Stimulated activated CD8-positive, alpha-beta memory T cell treated with anti-CD3 and anti-CD28 coated beads, Interleukin-7, amount 100 ng/mL, for 24 hours (primary cell): ENCODE data around the gene AGAP5.
"Not testable (repeated sequence)": the region's sequence is repeated elsewhere in the genome, so short reads cannot be mapped to it uniquely, and the experiment has no call there.

Experiments used
- DNase-seq: peaks from one replicate; pipeline ENCODE4 v3.0.0-alpha.2; 2020; ENCODE audit warnings: low read depth

The AGAP5 gene

GRCh38 chr10:73714483-73714882 lies 16.6 kb upstream of the AGAP5 start:
- not testable (repeated sequence) for DNase-seq

GRCh38 chr10:73713912-73714311 lies 16.0 kb upstream of the AGAP5 start:
- DNase-seq, result not testable (repeated sequence)

- DNase-seq, result not testable (repeated sequence)
These were observed 13.8 kb upstream of the AGAP5 start for GRCh38 chr10:73711683-73712082.

DNA sequence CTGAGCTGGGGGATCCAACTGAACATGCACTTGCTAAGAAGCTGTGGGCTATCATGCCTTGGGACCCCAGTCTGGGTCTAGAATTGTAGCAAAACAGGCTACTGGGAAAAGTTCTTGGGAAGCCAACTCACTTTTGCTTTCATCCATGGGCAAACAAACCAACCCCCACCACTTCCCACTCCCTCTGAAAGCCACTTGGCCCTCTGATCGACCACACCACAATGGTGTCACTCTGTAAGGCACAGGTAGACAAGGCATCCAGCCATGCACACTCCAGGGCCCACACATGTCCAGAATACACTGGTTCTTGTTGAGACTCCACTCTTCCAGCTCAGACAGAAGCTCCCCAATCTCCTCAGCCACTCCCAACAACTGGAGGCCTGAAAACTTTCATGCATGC lies 10.2 kb upstream of the AGAP5 start:
- not testable (repeated sequence) for DNase-seq

DNA sequence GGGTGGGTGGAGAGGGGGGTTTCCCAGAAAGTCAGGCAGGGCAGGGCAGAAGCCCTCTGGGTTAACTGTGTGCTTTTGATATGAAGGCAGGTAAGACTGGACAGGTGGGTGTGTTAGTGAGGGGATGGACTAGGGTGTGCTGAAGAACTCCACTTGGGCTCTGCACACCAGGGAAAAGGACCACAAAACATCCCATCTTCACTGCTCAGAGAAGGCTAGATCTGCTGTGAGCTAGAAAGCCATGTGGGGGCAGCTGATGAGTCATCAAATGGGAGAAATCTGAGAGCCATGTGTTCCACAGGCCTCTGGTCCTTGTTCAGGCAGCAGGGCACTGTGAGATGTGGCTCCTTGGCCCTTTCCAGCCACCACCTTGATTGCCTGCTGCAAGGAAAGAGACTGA lies 9.7 kb upstream of the AGAP5 start:
- DNase-seq, result not testable (repeated sequence)

DNA sequence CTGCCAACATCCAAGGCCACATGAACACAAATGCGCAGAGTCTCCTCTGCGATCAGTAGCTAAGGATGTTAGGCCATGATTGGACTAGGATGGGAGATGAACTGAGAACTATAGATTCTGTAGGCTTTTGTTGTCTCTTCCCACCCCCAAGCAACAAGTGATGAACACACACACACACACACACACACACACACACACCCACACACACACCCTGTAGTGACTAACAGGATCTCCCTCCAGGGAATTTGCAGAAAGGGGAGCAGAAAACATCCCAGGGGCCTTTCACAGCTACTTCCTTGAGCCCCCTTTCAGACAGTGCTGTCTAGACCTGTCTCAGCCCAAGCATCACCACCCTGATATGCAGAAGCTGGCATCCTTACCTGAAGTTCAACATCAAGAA lies 8.6 kb upstream of the AGAP5 start:
- not testable (repeated sequence) for DNase-seq

- DNase-seq, result not testable (repeated sequence)
These were observed 7.7 kb upstream of the AGAP5 start for GRCh38 chr10:73705506-73706072.

GRCh38 chr10:73703924-73704323 lies 6.0 kb upstream of the AGAP5 start:
- DNase-seq, result not testable (repeated sequence)

GRCh38 chr10:73698819-73699218 lies 910 bp upstream of the AGAP5 start:
- DNase-seq, result not testable (repeated sequence)

GRCh38 chr10:73695302-73695701 lies 2.6 kb downstream of the AGAP5 start:
- DNase-seq, result not testable (repeated sequence)

DNA sequence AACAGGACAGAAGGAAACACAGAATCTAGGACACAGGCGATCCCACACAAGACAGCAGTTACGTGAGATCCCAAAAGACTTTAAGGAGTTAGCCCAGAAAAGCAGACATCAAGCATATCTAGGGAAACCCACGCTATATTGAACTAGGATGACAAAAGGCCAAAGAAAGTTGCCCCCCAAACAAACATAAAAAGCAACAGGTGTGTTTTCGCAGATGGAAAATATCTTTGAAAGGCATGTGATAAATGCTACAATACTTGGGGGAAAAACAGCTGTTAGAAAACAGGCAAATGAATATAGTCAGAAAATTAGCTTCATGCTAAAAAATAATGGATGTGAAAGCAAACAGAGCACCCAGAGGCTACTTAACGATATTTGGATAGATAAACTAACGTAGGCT lies 7.2 kb downstream of the AGAP5 start:
- DNase-seq, result not testable (repeated sequence)

- not testable (repeated sequence) for DNase-seq
These were observed 8.3 kb downstream of the AGAP5 start for GRCh38 chr10:73689596-73689995.

GRCh38 chr10:73687641-73688040 lies 10.3 kb downstream of the AGAP5 start:
- DNase-seq, result not testable (repeated sequence)

DNA sequence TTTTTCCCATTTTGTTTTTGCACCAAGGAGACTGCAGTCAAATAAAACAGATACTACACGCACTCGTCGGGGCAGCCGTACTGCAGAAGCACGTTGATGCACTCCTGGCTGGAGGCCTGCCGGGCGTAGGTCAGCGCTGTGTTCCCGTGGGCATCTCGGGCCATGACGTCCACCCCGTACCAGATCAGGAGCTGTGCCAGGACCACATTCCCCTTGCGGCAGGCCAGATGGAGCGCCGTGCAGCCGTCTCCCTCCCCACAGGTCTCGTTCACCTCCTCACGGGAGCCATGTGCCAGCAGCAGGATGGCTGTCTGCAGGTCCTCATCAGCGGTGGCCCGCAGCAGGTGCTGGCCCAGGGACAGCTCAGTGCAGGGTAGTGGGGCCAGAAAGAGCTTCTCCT lies 23.4 kb downstream of the AGAP5 start:
- DNase-seq, result not testable (repeated sequence)

DNA sequence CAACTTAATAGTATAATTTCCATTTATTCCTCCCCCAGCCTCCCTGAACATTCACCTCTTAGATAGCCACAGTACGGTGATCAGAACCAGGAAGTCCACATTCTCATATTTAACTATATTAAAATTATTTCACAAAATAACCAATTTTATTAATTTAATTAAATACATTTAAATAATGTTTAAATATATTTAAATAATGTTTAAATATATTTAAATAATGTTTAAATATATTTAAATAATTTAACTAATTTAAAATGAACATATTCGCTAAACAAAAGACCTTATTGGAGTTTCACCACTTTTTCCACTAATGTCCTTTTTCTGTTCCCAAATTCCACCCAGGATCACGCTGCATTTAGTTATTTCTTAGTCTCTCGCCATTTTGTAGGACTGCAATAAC lies 29.5 kb downstream of the AGAP5 start:
- DNase-seq, result not testable (repeated sequence)

- DNase-seq, result not testable (repeated sequence)
These were observed 31.6 kb downstream of the AGAP5 start for GRCh38 chr10:73666153-73666809.

DNA sequence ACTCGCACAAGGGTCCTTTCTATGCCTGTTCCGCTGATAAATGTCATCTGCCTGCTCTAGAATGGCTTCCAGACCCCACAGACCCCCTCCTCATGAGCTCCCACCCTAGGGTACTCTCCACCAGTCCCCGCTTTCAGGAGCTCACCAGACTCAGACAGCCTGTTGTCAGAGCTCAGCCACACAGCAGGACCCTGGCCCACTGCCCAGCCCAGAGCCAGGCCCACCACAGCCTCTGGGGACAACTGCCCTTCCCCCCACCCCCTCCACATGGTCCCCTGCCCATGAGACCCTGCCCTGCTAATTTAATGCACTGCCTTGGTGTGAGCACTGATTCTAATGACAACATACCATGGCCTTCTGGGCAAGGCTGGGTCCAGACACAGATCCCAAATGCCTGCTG lies 32.3 kb downstream of the AGAP5 start:
- not testable (repeated sequence) for DNase-seq

- not testable (repeated sequence) for DNase-seq
These were observed 33.5 kb downstream of the AGAP5 start for GRCh38 chr10:73664156-73665040.

DNA sequence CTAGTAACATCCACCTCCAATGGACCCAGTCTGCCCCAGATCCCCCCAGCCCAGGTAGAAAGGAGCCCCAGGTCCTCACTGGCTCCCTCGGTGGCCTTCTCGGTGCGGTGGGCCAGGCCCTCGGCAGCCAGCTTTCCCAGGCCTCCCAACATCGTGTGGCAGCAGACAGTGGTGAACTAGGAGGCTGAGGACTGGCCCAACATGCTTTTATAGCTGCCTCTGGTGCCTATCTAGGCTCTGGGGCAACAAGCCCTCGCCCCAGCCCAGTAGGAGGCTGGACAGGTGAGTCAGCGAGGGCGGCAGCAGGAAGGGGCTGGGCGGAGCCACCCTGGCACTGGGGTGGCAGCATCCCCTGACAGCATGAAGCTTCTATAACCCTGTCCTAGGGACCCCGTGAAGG lies 34.3 kb downstream of the AGAP5 start:
- DNase-seq, result not testable (repeated sequence)

DNA sequence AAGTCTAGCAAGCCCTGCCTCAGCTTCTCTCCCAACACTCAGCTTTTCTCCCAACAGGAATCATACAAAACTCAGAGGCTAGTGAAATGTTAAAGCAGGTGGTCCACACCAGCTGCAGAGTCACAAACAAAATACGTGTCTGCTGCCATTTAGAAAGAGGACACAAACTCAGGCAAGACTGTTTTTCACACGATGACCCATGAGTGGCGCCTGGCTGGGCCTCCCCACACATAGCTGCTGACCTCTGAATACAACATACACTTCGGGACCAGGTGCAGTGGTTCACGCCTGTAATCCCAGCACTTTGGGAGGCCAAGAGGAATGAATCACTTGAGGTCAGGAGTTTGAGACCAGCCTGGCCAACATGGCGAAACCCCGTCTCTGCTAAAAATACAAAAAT lies 35.2 kb downstream of the AGAP5 start:
- not testable (repeated sequence) for DNase-seq

DNA sequence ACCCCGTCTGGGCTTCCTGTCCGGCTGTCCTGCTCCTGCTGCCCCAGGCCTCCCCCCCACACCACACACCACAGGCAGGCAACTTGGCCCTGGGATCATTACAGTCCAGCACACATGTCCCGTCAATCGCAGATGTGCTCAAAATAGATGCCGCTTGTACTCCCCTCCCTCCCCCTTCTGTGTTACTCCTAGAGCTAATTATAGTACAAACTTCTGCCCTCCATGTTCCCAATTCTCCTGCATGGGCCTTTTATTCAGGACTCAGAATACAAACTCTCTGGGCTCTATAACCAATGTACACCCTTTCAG lies 42.0 kb downstream of the AGAP5 start, which contains the start of gene SYNPO2L:
Gene SYNPO2L, minus strand, starts transcription at position 40 of the 309 bp plus-strand sequence. CDS start 107 bp downstream, outside the sequence.
- DNase-seq, result no peak

DNA sequence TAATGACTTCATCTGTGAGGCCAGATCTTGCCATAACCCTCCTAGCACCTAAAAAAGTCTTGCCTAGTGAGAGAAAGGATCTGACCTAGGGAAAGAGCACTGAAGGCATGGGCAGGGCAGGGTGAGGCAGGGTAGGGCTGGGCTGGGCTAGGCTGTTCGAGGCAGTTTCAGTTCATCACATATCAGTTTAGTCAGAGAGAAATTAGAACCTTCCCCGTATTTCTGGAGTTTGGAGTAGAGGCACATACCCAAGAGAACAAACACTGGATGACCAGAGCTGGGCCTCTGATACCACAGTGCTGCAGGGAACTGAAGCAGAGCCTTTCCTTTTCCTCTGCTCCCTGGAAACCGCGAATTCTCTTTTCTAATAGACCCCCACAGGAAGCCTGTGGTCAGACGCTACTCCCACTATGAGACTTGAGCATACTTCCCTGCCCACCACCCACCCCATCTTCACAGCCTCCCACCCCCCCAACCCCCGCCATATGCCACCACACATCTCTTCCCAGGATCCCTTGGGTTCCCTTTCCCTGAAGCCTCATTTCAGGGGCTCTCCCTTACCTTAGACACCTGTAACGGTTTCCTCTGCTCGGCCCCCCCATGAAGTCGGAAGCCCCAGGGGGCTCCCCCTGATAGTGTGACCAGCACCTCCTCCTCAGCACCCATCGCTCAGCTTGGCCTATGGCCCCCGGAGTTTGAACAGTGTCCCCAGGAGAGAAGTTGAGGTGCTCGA lies 42.5 kb downstream of the AGAP5 start:
- DNase-seq, result no peak
